HG03103 (cell line): ENCODE data around the gene COL19A1.
"Not testable (repeated sequence)": the region's sequence is repeated elsewhere in the genome, so short reads cannot be mapped to it uniquely, and the experiment has no call there.

ENCODE experiments used
- ATAC-seq: cut with Tn5 transposase; IDR thresholded peaks from one replicate; pipeline ENCODE4 v1.9.1; 2021; ENCODE audit warnings: low read depth; ENCODE audit not compliant: unreplicated experiment

Gene COL19A1

GRCh38 chr6:69865126-69865525 lies 1.2 kb upstream of the COL19A1 start:
- no peak for ATAC-seq

DNA sequence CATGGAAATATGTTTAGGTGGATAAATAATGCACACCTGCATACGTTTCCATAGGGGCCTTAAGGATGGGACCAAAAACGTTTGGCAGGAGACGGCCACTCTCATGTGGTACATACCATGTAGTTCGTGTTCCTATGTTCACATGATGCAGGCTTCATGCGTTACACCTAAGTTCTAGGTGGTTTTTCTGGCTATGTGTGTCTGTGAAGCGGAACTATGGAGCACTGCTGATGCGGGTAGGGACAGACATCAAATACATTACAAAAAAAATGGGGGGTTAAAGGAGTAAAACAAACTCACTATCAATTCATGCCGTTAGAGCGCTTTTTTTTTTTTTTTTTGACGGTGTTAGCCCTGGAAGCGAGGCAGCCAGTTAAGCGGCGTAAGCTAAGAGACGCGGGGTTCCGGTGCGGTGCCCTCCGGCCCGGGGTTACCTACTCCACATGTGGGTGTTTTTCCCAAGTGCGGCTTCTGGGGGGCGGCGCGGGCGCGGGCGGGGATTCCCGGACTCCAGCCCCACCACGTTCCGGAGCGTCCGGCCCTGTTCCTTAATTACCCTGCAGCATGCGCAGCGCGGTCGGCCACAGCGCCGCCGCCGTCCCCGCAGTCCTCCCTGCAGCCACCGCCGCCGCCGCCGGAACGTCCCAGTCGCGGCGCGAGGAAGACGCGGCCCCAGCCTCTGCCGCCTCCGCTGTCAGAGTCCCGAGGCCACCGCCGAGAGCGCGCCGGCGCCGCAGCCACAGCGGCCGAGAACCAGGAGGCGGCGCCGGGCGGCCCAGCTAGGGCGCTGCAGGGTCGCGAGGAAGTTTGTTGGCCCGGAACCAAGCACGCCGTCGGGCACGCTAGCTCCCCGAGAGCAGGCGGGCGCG lies 648 bp downstream of the COL19A1 start:
- ATAC-seq, result peak; percentile 62

- ATAC-seq, result no peak
These were observed 1.3 kb downstream of the COL19A1 start for GRCh38 chr6:69867639-69867976.

- ATAC-seq, result no peak
These were observed 2.0 kb downstream of the COL19A1 start for GRCh38 chr6:69868252-69868804.

DNA sequence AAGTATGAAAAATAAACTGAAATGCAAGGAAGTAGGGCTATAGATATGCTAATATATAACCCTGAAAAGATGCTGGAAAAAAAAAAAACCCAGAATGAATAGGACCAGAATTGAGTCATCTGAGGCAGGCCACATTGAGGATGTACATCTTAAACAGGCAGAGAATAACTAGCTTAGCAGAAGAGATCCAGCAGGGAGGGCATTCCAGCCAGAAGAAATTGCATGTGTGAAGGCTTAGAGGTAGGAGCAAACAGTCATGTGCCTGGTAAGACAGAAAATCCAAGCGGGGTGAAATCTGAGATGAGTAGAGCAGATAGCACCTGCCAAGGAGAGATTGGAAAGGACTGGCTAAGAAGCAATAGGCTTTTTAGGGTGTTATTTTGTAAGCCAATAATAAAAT lies 2.6 kb downstream of the COL19A1 start:
- ATAC-seq, result no peak

- ATAC-seq, result no peak
These were observed 4.8 kb downstream of the COL19A1 start for GRCh38 chr6:69871107-69871506.

- no peak for ATAC-seq
These were observed 6.9 kb downstream of the COL19A1 start for GRCh38 chr6:69873291-69873690.

DNA sequence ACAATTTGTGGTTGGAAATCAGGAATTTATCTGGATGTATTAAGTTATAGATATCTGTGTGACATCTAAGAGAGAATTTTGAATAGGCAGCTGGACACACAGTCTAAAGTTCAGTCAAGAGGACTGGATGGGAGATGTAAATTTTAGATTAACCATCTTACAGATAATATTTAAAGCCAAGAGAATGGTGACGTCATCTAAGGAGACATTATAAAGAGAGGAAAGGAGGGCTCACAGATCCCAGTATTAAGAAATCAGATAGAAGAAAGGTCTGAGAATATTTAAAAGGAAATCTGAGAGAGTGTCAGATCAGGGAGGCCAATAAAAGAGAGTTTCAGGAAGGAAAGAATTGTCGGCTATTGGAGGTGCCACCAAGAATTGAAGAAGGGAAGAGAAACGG lies 9.4 kb downstream of the COL19A1 start:
- ATAC-seq, result no peak

DNA sequence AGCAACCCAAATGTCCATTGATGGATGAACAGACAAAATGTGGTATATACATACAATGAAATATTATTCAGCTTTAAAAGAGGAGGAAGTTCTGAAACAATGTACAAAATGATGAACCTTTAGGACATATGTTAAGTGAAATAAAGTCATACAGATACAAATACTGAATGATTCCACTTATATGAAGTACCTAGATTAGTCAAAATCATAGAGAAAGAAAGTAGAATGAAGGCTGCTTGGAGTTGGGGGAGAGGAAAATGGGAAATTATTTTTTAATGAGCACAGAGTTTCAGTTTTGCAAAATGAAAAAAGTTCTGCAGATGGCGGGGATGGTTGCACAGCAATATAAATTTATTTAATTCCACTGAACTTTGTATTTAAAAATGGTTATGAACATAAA lies 12.4 kb downstream of the COL19A1 start:
- ATAC-seq, result no peak

DNA sequence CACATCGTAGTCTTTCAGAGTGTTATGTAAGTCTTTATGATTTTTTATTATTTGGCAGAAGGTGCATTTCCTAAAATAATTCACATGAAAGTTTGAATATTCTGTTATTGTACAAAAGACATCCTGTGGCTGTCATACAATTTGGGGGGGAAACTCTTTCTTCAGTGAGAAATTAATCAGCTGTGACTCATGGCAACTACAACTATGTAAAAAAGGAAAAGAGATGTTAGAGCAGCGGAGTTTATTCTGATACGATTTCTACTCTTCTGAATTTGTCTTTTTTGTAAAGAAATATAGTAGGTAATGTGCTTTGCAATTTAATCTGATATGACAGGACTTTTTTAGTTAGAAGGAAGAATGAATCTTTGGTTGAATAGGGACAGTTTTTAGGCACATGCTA lies 14.2 kb downstream of the COL19A1 start:
- no peak for ATAC-seq

GRCh38 chr6:69881322-69882151 lies 15.2 kb downstream of the COL19A1 start:
- peak; percentile 81 for ATAC-seq

DNA sequence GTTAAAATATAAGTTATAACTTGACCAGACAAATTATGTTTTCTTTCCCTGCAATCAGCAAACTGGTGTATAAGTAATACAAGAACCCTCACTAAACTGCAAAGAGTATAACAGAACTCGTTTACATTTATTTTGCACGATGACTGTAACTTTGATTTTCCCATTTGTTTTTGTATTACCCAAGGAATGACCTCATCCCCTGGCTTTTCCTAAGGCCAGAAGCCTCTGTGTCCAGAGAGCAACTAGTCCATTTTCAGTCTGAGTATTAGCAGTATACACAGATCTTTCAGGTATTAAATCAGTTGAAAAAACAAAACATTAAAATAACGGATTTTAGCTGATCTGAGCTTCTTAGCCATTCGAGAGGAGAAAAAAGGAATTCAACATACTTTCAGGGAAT lies 17.2 kb downstream of the COL19A1 start:
- ATAC-seq, result no peak

DNA sequence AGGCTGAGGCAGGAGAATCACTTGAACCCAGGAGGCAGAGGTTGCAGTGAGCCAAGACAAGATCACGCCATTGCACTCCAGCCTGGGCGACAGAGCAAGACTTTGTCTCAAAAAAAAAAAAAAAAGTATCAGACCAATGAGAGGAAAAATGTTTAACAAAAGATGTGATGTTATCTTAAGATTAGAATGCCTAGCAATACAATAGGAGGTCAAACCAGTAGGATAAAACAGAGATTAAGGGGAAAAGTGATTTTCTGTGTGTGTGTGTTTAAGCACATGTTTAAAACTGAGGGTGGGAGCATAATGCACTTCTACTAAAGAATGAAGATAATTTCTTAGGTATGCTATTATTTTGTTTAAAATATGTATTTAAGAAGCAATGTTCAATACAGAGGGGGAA lies 17.9 kb downstream of the COL19A1 start:
- ATAC-seq, result no peak

DNA sequence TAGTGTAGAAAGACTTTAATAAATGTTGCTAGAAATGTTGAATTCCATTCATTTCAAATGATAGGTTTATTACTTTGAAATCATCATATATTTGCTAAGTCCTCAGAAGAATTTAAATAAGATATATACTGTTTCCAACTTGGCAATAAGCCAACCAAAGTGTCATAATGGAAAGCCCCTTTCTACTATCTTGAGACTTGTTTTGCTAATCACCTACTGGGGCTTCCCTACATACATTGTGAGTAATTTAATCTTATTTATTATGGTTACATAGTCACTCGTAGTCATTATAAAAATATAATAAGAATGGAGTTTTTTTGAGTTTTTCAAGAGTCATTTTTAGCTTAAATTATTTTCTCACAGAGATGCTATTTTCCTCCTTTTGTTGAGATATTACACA lies 20.7 kb downstream of the COL19A1 start:
- ATAC-seq, result no peak

GRCh38 chr6:69887714-69888345 lies 21.5 kb downstream of the COL19A1 start:
- no peak for ATAC-seq

DNA sequence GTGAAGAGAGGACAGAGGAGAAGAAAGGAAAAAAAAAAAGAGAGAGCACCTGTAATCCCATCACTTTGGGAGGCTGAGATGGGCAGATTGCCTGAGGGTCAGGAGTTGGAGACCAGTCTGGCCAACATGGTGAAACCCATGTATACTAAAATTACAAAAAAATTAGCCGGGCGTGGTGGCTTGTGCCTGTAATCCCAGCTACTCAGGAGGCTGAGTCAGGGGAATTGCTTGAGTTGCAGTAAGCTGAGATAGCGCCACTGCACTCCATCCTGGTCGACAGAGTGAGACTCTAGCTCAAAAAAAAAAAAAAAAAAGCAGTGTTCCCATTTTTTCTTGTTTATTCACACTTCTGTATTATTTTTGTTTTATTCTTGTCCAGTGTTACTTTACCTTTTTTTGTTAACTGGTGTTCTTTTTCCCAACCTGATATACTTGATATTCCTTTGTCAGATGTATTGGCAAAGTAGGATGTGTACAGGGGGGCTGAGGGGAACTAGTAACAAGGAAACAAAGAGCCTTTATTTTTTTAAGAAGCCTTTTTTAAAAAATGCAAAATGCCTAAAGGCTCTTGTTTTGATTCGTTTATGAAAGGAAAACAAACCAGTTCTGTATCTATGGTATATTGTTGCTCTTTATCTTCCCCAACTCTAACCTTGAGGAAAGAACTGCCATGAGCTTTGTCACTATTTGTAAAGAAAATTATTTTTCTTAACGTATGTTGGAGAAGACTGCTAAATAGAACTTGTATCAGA lies 22.3 kb downstream of the COL19A1 start:
- no peak for ATAC-seq

- ATAC-seq, result not testable (repeated sequence)
These were observed 23.0 kb downstream of the COL19A1 start for GRCh38 chr6:69889234-69889974.

- not testable (repeated sequence) for ATAC-seq
These were observed 26.2 kb downstream of the COL19A1 start for GRCh38 chr6:69892561-69892960.

DNA sequence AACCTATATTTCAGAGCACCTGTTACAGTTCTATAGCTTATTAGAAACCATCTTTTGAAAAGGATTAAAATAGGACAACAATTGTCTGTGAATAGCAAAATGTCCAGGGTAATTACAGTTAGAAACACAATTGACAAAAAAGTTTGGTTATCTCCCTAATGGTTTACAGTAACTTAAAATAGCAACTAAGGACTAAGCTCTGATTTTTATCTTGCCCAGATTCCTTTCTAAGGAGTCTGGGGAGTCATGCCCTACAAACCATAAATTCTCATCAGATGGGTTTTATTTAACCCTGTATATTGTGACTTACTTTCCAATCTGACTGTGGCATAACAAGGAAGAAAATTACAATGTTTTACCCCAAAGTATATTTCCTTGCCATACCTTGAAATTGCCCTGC lies 26.9 kb downstream of the COL19A1 start:
- not testable (repeated sequence) for ATAC-seq
